ES-I3 (cell line): Measurements from ENCODE around the gene GAREM1.

Experiments used
- H3K36me3 ChIP-seq: 2 replicates; pipeline ENCODE4 v1.6.1; 2013; ENCODE audit warnings: mild to moderate bottlenecking, low read length, control low read depth, moderate library complexity; ENCODE audit not compliant: insufficient read depth
- H3K4me1 ChIP-seq: 2 replicates; pipeline ENCODE4 v1.6.1; 2013; ENCODE audit warnings: mild to moderate bottlenecking, control low read depth, low read length; ENCODE audit not compliant: insufficient read depth
- H3K9ac ChIP-seq: 2 replicates; pipeline ENCODE4 v1.6.1; 2013; ENCODE audit warnings: low read depth, mild to moderate bottlenecking, low read length, moderate library complexity
- H3K9me3 ChIP-seq: 2 replicates; pipeline ENCODE4 v1.6.1; 2013; ENCODE audit warnings: mild to moderate bottlenecking, low read length, moderate library complexity; ENCODE audit not compliant: control insufficient read depth, insufficient read depth

Gene GAREM1

GRCh38 chr18:32422978-32423740 is 47.5 kb downstream of the GAREM1 start:
- no peak overlapping the region for H3K9ac ChIP-seq
- no peaks in the 10 kb centered on the region for H3K4me1 ChIP-seq
- H3K36me3 ChIP-seq = no peaks in the 10 kb centered on the region
- no peaks in the 10 kb centered on the region for H3K9me3 ChIP-seq

- Histone ChIP-seq H3K4me1 (no peaks in the 10 kb centered on the region), H3K9me3 (no peaks in the 10 kb centered on the region), H3K36me3 (no peaks in the 10 kb centered on the region), H3K9ac (no peak overlapping the region)
These were observed 48.5 kb downstream of the GAREM1 start for GRCh38 chr18:32422201-32422600.

GRCh38 chr18:32420084-32420750 is 50.5 kb downstream of the GAREM1 start:
- no peaks in the 10 kb centered on the region for H3K36me3 ChIP-seq

GRCh38 chr18:32418148-32418547 is 52.5 kb downstream of the GAREM1 start:
- H3K9ac ChIP-seq = no peak overlapping the region
- no peaks in the 10 kb centered on the region for H3K36me3 ChIP-seq

More at GRCh38 chr18:32420084-32420750, 50.5 kb downstream of the GAREM1 start:
- no peaks in the 10 kb centered on the region for H3K4me1 ChIP-seq
- no peaks in the 10 kb centered on the region for H3K9me3 ChIP-seq
- no peak overlapping the region for H3K9ac ChIP-seq

GRCh38 chr18:32405588-32405987 is 65.1 kb downstream of the GAREM1 start:
- no peaks in the 10 kb centered on the region for H3K4me1 ChIP-seq
- no peaks in the 10 kb centered on the region for H3K36me3 ChIP-seq
- no peaks in the 10 kb centered on the region for H3K9me3 ChIP-seq
- no peak overlapping the region for H3K9ac ChIP-seq

More at GRCh38 chr18:32418148-32418547, 52.5 kb downstream of the GAREM1 start:
- Histone ChIP-seq H3K9me3 (no peaks in the 10 kb centered on the region), H3K4me1 (no peaks in the 10 kb centered on the region)

- no peak overlapping the region for H3K9ac ChIP-seq
- no peaks in the 10 kb centered on the region for H3K36me3 ChIP-seq
- H3K4me1 ChIP-seq = no peaks in the 10 kb centered on the region
- no peaks in the 10 kb centered on the region for H3K9me3 ChIP-seq
These were observed 69.1 kb downstream of the GAREM1 start for GRCh38 chr18:32401621-32402020.

- Histone ChIP-seq H3K9ac (no peak overlapping the region), H3K9me3 (no peaks in the 10 kb centered on the region; the same call in 1 of the 2 replicates), H3K36me3 (no peaks in the 10 kb centered on the region), H3K4me1 (no peaks in the 10 kb centered on the region)
These were observed 77.3 kb downstream of the GAREM1 start for GRCh38 chr18:32393407-32393806.

GRCh38 chr18:32391126-32391525 is 79.6 kb downstream of the GAREM1 start:
- H3K4me1 ChIP-seq = no peaks in the 10 kb centered on the region
- no peak overlapping the region for H3K9ac ChIP-seq
- no peaks in the 10 kb centered on the region for H3K36me3 ChIP-seq
- H3K9me3 ChIP-seq = no peaks in the 10 kb centered on the region; the same call in 1 of the 2 replicates

GRCh38 chr18:32389858-32390257 is 80.8 kb downstream of the GAREM1 start:
- no peak overlapping the region for H3K9ac ChIP-seq

GRCh38 chr18:32389191-32389590 is 81.5 kb downstream of the GAREM1 start:
- Histone ChIP-seq H3K9ac (no peak overlapping the region), H3K36me3 (no peaks in the 10 kb centered on the region), H3K4me1 (no peaks in the 10 kb centered on the region), H3K9me3 (no peaks in the 10 kb centered on the region; the same call in 1 of the 2 replicates)

More at GRCh38 chr18:32389858-32390257, 80.8 kb downstream of the GAREM1 start:
- Histone ChIP-seq H3K4me1 (no peaks in the 10 kb centered on the region), H3K9me3 (no peaks in the 10 kb centered on the region; the same call in 1 of the 2 replicates), H3K36me3 (no peaks in the 10 kb centered on the region)

- Histone ChIP-seq H3K36me3 (no peaks in the 10 kb centered on the region), H3K9me3 (no peaks in the 10 kb centered on the region), H3K4me1 (no peaks in the 10 kb centered on the region; the same call in 1 of the 2 replicates), H3K9ac (no peak overlapping the region)
These were observed 84.2 kb downstream of the GAREM1 start for GRCh38 chr18:32386471-32386870.

- H3K4me1 ChIP-seq = no peaks in the 10 kb centered on the region; the same call in 1 of the 2 replicates
- H3K9me3 ChIP-seq = no peaks in the 10 kb centered on the region
- no peak overlapping the region for H3K9ac ChIP-seq
- H3K36me3 ChIP-seq = no peaks in the 10 kb centered on the region
These were observed 87.4 kb downstream of the GAREM1 start for GRCh38 chr18:32383050-32383819.

GRCh38 chr18:32381761-32382160 is 88.9 kb downstream of the GAREM1 start:
- H3K9ac ChIP-seq = no peak overlapping the region
- no peaks in the 10 kb centered on the region for H3K36me3 ChIP-seq
- no peaks in the 10 kb centered on the region for H3K9me3 ChIP-seq
- H3K4me1 ChIP-seq = no peaks in the 10 kb centered on the region; the same call in 1 of the 2 replicates

- no peaks in the 10 kb centered on the region; the same call in 1 of the 2 replicates for H3K4me1 ChIP-seq
- no peaks in the 10 kb centered on the region for H3K36me3 ChIP-seq
- no peak overlapping the region for H3K9ac ChIP-seq
- H3K9me3 ChIP-seq = no peaks in the 10 kb centered on the region
These were observed 90.1 kb downstream of the GAREM1 start for GRCh38 chr18:32380559-32380958.
